SK-N-MC (cell line): ENCODE measurements around the gene MAST2.

Experiments used
- EZH2 ChIP-seq: fragments of 200-600 bp; sonication (generic); IDR thresholded peaks from one replicate; pipeline ENCODE4 v1.6.1; 2017; ENCODE audit warnings: antibody characterized with exemption
- FOXP2 ChIP-seq: optimal IDR thresholded peaks from 2 replicates; pipeline ENCODE3; 2011; ENCODE audit warnings: mild to moderate bottlenecking, moderate library complexity; ENCODE audit not compliant: insufficient read depth; ENCODE audit errors: extremely low read length, control extremely low read depth
- POLR2AphosphoS5 ChIP-seq: IDR thresholded peaks from 2 replicates; pipeline ENCODE4 v1.6.1; 2012; ENCODE audit warnings: mild to moderate bottlenecking, low read depth, low read length, borderline replicate concordance

DNA sequence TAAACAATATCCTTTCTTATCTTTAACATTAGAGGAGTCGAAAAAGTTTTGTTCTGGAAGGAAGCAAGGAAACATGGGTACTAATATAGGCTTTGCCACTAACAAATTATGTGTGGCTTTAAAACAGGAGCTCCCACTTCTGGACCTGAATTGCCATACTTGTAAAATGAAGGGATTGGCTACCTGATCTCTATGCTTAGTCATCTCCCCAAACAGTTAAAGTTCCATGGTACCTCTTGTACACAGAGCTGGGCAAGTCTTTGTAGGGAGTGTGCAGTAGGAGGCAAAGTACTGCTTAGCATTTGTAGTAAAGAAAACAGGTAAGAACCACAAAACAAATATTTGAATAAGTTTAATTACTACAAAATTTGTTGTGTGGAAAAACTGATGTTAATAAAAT, 81.3 kb downstream of the MAST2 start:
- TF ChIP-seq POLR2AphosphoS5 (no peak), EZH2 (no peak), FOXP2 (no peak)
